TTC549 (cell line): Measurements from ENCODE around the gene ANKRD44.

Experiments
- FAIRE-seq: peaks from 2 replicates; lab custom pipeline; 2012; peaks lifted over from hg19 to GRCh38; lab: Jason Lieb, UNC

Gene ANKRD44

GRCh38 chr2:197286805-197287595 lies 23.6 kb downstream of the ANKRD44 start:
- no peak for FAIRE-seq

DNA sequence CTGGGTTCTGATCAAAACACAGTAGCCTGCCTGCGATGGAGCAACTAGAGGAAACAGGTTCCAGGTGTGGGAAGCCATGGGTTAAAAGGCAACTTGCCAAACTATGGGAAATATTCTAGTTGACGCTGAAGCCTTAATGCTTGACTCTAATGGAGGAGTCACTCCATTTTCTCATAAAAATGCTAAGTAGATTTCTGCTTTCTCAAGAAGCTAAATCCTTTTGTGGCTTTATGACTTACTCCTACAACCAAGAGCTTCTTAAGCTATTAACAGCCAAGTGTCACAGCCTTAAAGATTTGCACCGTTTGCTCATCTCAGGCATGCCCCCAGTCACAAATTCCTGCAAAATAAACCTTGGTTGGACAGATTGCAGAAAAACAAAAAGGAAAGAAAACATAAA lies 25.2 kb downstream of the ANKRD44 start:
- FAIRE-seq = no peak

GRCh38 chr2:197284956-197285355 lies 25.6 kb downstream of the ANKRD44 start:
- FAIRE-seq = no peak

GRCh38 chr2:197281421-197281820 lies 29.2 kb downstream of the ANKRD44 start:
- FAIRE-seq = no peak

DNA sequence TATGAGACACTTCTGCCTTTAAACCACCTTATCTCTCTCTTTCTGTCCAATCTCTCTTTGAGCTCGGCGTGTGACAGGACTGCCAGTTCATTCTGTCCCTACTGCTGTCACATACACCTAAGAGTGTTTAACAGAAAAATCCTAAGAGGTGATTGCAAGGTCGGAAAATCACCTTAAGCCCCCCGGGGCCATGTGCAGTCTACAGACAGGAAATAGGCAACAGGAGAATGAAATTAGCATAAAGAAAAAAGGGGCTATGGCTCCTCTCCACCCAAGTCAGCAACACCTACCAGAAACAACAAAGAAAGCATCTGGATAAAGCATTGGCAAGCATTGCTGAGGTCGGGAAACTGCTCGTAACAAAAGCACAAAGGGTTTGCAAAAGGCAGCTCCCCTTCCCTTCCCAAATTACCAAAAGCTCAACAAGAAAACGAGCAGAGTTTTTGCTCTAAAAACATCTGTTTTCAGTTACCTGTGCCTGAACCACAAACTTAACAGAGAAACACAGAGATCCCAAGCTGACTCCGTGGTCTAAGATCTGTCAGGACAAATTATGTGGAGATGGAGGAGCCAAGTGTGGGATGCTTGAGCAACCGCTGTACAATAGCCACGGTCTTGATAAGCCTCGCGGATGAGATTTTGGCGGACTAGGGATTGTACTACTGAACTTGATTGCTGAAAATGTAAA lies 30.4 kb downstream of the ANKRD44 start:
- FAIRE-seq = no peak

DNA sequence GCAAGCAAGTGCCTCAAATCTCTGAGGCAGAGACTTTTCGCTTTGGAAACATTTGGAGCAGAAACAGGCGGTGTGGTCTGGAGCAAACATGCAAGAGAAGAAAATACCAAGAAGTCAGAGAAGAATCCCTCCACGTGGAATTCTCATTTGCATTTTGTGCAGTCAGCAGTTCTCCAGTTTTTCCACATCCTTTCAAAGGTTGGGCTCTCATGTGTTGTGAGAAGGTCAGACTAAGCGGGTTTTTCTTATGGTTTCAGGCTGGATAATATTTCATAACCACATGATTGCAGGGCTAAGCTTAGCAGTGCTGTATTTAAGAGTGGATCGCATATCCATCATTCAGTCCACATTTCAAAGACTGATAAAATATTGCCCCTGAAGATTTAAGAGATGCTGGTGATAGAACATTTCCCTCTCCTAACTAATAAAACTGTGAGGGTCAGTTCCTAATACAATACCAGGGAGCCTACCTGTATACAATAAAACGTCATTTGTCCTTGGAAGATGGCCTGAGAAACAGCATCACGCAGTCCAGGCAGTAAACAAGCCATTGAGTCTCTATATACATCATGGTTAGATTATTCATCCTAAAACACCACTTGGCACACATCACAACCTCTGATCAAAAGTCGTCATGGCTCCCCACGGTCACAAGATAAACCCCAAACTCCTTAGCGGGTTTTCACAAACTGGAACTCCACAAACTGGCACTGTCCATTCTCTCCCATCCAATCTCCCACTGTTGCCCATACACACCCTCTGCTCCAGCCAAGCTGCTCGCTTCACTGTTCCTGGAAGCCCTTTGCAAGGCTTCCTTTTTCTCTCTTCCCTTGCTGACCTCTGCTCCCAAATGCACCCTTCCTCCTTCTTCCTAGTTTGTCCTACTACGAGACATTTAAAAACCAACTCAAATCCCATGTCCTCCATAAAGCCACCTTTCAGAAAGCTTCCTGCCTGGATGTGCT lies 31.5 kb downstream of the ANKRD44 start:
- no peak for FAIRE-seq

- no peak for FAIRE-seq
Measured at GRCh38 chr2:197277794-197278193, 32.8 kb downstream of the ANKRD44 start.

DNA sequence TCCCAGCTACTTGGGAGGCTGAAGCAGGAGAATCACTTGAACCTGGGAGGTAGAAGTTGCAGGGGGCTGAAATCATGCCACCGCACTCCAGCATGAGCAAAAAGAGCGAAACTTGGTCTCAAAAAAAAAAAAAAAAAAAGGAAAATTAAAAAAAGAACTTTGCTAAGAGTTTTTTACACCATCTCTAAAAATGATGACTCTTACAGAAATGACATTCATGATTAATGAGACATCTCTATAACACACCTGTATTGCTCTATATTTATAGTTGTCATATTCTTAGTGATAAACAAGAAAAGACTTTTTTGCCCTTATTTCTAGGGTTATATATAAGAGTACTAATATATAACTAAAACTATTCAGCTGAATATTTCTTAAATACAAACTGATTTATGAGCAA lies 34.4 kb downstream of the ANKRD44 start:
- FAIRE-seq = peak; percentile 20

- FAIRE-seq = no peak
Measured at GRCh38 chr2:197274937-197275336, 35.6 kb downstream of the ANKRD44 start.

- no peak for FAIRE-seq
Measured at GRCh38 chr2:197274349-197274748, 36.2 kb downstream of the ANKRD44 start.

DNA sequence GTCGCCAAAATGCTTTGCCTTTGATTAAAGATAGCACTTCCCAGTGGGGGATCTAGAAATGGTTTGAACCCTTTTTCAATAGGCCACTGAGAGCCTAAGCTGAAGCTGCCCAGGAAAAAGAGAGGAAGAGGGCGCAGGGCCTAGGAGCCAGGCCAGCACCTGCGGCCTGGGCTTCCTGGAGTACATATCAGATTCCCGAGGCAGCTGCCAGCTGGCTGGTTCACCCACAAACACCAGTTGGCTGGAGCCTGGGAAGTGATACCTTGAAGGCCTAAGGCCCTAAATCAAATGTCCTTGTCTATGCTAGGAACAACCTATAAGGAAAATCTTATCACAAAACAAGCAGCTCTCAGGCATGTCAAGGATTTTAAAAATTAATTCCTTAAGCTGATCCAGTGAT lies 37.1 kb downstream of the ANKRD44 start:
- no peak for FAIRE-seq

DNA sequence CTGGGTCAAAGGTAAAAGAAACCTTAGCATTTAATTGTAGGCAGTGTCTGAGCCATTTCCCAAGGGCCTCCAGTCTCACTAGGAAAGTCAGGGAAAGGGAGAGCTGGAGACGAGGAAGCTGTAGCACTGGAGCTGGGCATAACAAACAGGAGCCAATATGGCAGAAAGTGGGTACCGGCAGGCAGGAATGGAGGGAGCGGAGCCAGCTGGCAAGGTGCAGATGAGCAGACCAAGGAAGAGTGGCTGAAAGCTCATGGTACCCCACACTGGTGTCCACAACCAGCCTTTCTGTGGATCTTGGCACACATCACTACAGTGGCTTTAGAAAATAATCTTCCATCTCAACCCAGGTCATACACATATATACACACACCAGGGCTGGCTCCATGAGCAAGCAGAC lies 40.0 kb downstream of the ANKRD44 start:
- no peak for FAIRE-seq

- FAIRE-seq = no peak
Measured at GRCh38 chr2:197269815-197270214, 40.8 kb downstream of the ANKRD44 start.

DNA sequence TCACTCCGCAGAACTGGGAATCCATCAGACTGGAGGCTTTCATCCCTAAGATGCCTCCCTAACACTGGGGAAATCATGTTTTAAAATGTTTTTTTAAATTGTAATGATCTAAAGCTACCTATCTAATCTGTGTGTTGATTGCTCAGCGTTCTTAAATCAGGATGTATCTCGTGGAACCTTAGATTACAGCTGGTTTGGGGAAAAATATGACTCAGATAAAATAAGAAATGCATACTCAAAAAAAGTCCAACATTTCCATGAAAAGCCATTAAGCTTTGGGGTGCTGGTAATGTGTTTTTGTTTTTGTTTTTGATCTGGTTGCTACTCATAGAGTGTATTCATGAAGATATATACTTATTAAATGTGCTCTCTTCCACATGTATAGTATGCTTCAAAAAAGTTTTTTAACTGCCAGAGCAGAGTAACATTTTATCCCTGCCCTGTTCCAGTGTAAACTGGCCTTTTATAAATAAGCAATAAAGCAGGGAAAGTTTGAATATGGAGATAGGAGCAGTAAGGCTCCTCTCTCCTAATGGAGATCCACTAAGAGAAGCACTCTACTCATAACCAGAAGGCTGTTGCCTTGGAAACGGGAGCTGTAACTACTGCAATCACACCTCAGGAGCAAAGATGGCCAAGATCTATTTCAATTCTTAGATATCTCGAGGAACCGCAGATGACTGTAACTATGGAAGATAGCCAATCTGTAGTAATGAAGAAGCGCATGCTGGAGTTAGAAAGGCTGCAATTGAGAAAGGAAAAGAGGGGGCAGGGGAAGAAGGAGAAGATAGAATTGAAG lies 41.6 kb downstream of the ANKRD44 start:
- no peak for FAIRE-seq

- no peak for FAIRE-seq
Measured at GRCh38 chr2:197266477-197266876, 44.1 kb downstream of the ANKRD44 start.

DNA sequence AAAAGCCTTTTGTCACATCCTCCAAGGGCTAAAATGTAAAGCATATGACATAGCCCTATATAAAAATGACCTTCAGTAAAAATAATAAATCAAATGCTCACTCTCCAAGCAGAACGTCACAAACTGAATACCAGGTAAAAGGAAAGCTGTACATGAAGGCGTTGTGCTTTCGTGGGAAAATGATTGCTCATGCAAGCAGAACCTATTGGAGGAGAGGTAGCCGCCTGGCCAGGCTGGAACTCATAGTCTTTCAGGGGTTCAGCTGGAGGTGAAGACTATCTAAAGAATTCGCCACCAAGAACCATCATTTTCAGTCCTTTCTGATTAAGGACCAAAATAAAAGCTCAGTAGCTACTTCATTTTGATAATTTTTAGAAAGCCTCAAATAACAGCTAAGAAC lies 44.7 kb downstream of the ANKRD44 start:
- FAIRE-seq = no peak

DNA sequence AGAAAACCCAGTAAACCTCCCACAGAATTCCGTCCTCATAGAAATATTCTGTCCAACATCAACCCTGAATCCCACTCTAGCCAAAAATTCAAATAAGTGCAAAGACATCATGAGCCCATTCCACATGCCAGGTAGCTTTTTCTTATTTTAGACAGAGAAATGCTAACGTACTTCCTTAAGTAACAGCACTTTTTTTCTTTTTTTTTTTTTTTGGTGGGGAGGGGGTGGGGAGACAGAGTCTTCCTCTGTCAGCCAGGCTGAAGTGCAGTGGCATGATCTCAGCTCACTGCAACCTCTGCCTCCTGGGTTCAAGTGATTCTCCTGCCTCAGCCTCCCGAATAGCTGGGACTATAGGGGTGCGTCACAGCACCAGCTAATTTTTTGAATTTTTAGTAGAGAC lies 45.5 kb downstream of the ANKRD44 start:
- no peak for FAIRE-seq

DNA sequence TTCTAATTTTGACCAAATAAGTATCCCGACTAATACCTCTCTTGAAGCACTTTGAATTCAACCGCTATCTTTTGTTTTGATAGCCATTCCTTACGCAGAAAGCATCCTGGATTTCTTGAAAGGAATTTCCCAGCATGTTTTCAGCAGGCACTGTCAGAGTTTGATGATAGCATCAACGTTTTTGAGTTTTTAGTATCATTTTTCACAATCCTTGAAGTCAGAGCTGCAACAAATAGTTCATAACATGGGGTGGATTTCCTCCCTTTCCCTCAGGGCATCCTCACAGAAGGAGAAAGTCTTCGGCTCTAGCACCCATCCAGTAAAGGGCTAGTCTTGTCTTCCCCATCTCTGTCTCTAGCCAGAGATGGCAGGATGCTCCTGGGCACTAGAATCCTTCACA lies 46.2 kb downstream of the ANKRD44 start:
- FAIRE-seq = no peak

GRCh38 chr2:197263077-197263476 lies 47.5 kb downstream of the ANKRD44 start:
- FAIRE-seq = no peak

DNA sequence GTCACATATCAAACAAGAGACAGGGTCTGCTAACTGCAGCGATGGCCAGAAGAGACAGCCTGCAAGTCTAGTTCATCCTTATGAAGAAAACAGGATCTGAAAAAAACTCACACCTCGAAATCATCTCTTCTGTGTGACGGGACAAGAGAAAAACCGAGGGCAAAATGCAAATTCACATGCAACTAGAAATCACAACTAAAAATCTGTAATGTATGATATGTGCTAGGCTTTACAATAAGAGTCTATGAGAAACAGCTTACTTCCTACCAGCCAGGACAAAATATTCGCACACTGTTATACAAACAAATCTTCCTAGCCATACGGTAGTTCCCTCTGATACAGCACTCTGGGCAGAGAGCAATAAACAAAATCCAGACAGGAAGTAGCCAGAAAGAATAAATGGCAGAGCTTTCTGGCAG lies 48.8 kb downstream of the ANKRD44 start:
- no peak for FAIRE-seq

DNA sequence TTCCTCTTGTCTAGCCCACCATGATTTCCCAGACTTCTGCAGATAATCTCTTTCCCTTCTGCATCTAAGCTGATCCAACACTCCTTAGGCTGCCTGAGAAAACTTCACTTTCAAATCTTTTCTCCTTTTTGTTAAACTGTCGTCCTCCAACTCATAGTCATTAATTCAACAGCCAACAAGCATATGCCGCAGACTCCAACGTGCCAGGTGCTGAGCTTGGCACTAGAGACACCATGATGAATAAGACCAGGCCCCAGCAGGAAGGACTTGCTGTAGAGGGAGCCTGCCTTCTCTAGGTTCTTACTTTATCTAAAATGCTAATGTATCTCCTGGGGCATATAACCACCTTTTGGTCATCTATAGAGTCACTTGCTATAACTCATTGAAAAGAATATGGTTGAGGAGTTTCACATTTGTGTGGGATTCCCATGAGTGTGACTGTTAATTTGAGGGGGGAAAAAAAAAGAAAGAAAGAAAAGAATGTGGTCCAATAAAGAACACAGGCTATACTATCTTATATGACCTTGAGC lies 51.0 kb downstream of the ANKRD44 start:
- no peak for FAIRE-seq

DNA sequence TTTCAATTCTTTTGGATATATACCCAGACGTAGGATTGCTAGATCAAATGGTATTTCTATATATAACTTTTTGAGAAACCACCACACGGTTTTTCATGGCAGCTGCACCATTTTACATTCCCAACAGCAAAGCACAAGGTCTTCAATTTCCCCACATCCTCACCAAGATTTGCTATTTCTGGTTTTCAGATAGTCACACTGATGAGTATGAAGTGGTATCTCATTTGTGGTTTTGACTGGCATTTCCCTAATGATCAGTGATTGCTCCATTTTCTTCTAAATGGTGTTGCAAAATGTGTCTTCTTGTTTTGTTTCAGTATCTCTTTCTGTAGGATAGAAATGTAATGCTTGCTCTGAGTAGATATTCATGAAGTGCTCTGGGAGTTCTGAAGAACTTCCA lies 52.0 kb downstream of the ANKRD44 start:
- FAIRE-seq = no peak
